ENCODE data around the gene CD82.

The CD82 gene

DNA sequence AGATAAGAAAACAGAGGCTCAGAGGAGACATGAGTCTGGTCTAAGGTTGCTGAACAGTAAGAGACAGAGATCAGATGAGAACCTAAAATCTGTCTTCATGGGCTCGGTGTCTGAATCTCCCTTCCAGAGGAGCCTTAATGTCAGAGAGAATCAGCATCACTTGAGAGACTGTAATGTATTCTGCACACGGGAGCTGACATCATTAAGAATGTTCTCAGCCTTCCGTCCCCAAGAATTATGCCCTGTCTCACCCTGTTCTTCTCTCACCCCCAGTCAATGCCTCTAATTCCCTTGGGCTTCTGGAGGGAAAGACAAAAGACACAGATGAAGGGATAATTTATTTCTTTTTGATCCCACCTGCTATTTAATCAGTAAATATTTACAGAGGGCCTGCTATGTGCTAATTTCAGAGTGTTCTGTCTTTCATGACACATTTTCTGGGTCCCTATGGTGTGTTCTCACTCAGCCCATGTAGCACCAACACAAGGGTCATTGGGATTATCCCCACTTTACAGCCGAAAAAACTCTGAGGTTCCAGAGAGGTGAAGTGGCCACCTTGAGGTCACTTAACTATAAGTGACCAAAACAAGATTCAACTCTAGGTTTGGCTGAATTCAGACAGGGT, 61.8 kb downstream of the CD82 start:
- in situ Hi-C loops (cut with MboI; ENCODE audit: low pct_unique_long_range_greater_than_20kb, low sequenced_read_pairs, unreplicated experiment) = loop anchor here (10.0 kb wide), 1 partner anchor 278 kb away; no protein-coding TSS in a partner anchor
- TF ChIP-seq, protein P1, sequence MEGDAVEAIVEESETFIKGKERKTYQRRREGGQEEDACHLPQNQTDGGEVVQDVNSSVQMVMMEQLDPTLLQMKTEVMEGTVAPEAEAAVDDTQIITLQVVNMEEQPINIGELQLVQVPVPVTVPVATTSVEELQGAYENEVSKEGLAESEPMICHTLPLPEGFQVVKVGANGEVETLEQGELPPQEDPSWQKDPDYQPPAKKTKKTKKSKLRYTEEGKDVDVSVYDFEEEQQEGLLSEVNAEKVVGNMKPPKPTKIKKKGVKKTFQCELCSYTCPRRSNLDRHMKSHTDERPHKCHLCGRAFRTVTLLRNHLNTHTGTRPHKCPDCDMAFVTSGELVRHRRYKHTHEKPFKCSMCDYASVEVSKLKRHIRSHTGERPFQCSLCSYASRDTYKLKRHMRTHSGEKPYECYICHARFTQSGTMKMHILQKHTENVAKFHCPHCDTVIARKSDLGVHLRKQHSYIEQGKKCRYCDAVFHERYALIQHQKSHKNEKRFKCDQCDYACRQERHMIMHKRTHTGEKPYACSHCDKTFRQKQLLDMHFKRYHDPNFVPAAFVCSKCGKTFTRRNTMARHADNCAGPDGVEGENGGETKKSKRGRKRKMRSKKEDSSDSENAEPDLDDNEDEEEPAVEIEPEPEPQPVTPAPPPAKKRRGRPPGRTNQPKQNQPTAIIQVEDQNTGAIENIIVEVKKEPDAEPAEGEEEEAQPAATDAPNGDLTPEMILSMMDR (IDR thresholded peaks at IDR 0.05; ENCODE audit: extremely low read depth, insufficient read depth, missing control alignments) = no peak
- no peak for DNase-seq (ENCODE audit: low spot score)

DNA sequence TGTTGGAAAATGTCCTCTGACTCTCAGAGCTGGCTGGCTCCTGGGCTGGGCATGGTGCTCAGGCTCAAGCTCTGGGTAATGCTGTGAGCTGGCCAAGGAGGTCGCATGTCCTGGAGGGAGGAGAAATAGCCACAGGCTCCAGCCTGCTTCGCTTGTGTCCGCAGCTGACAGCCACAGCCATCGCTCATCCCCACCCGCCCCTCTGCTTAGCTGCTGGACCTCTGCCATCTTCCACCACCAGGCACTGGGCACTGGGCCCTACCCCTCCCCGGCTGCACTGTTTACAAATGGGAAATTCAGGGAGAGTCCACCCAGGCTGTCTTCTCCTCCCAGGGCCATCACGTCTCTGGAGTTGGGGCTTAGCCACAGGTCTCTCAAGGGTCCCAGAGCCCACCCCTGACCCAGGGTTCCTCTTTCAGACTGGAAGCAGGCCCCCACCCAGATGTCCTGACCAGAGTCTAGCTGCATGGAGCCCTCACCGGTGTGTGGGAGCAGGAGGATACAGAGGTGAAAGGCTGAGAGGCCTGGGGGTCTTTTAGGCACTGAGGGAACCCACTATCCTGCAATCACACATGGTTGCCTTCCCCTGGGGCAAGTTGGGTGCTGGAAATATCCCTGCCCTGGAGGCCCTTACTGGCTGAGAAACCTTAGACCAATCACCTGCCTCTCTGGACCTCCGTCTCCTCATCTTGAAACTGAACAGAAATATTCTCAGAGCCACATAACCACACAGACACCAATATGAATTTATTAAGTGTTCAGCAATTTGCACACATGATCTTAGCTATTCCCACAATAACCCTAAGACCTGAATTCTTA, 62.7 kb downstream of the CD82 start:
- DNase-seq (ENCODE audit: low spot score) = peak; percentile 72
- TF ChIP-seq, protein P1 (IDR thresholded peaks at IDR 0.05; ENCODE audit: extremely low read depth, insufficient read depth, missing control alignments) = no peak
- in situ Hi-C loops (cut with MboI; ENCODE audit: low pct_unique_long_range_greater_than_20kb, low sequenced_read_pairs, unreplicated experiment) = loop anchor here (10.0 kb wide), 1 partner anchor 277 kb away; no protein-coding TSS in a partner anchor

DNA sequence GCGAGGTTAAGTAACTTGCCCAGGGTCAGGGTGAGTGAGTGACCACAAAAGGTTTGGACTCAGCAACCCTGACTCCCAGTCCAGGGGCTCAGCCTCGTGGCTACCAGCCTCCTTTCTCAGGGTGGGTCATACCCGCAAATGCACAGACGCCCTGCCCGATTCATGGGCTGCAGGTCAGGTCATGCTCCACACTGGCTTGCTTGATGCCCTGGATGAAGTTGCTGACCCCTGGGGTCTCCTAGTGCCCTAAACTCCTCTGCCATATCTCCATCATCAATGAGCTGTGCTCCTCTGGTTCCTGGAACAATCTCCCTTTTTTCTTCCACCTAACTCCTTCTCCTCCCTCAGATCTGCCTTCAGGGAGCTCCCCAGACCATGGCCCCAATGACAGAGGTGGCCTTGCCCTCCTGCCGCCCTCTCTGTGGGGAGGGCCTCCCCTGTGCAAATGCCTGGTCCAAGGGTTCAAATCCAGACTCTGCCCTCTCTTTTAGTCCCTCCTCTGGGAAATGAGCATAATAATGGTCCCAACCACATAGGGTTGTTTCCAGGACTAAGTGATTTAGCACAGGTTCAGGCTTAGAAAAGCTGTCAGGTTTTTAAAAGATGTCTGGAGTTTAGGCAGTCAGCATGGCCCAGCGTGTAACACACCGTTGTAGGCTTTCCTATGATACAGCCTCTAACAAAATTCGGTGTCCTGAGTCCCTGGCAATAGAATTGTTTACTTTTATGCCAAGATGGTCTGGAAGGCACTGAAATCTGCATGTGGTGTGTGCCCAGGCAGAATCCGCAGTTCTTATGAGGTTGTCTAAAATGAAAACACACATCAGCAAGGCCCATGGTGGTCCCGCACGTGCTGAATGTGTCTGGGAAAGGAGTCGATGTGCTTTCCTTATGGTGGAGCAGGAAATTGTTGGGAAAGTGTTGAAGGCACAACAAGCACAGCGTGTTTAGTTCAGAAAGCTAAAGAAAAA, 63.6 kb downstream of the CD82 start:
- in situ Hi-C loops (cut with MboI; ENCODE audit: low pct_unique_long_range_greater_than_20kb, low sequenced_read_pairs, unreplicated experiment) = loop anchor here (10.0 kb wide), 1 partner anchor 276 kb away; no protein-coding TSS in a partner anchor
- peak; percentile 6 for DNase-seq (ENCODE audit: low spot score)
- TF ChIP-seq, protein P1 (IDR thresholded peaks at IDR 0.05; ENCODE audit: extremely low read depth, insufficient read depth, missing control alignments) = no peak

DNA sequence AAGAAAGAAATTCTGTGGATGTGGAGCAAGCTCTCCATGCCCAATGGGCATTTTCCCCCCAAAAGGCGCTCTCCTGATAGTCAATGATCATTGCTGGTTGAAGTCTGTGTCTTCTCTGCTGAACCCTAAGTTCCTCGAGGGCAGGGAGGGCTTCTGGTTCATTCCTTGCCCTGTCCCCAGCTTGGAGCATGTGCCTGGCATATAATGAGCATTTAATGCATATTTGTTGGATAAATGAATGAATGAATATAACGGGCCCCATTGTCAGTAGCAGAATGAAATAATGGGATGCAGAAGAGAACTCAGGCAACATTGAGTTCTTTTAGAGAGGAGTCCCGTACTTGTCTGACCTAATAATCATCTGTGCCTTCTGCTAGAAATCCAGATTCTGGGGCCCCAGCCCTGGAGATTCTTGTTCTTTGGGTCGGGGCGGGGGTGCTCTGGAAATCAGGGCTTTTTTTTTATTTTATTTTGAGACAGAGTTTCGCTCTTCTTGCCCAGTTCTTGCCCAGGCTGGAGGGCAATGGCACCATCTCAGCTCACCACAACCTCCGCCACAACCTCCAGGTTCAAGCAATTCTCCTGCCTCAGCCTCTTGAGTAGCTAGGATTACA, 64.4 kb downstream of the CD82 start:
- TF ChIP-seq, protein P1 (IDR thresholded peaks at IDR 0.05; ENCODE audit: extremely low read depth, insufficient read depth, missing control alignments) = no peak
- DNase-seq (ENCODE audit: low spot score) = peak; percentile 2
- in situ Hi-C loops (cut with MboI; ENCODE audit: low pct_unique_long_range_greater_than_20kb, low sequenced_read_pairs, unreplicated experiment) = loop anchor here (10.0 kb wide), 1 partner anchor 275 kb away; no protein-coding TSS in a partner anchor

DNA sequence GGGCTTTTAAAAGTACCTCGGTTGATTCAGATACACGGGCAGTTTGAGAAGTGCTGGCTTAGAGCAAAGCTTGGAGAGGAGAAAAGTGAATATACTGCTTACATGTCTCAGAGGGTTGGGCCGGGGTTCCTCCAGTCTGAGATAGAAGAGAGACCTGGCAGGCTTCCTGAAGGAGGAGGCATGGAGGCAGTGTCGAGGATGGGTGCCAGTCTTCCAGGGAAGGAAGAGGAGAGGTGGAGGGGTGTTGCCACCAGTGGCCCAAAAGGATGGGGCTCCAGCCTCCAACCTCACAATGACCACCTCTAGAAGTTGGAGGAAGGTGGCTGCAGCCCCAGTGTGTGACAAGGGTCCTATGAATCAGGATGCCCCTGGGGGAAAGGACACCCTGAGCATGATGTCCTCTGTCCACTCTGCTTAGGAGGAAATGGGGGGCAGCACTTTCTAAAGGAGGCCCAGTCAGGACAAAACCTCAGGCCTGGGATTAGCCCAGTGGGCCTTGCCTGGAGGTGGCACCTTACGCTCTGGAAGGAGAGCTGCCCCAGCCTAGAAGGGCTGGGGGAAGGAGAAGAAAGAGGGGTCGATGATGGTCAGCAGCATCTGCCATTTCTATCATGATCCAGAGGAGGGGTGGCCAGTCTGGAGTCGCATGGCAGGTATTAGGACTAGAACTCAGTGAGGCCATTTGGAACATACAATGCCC, 65.2 kb downstream of the CD82 start:
- peak; percentile 3 for DNase-seq (ENCODE audit: low spot score)
- in situ Hi-C loops (cut with MboI; ENCODE audit: low pct_unique_long_range_greater_than_20kb, low sequenced_read_pairs, unreplicated experiment) = no loop called here
- TF ChIP-seq, protein P1 (IDR thresholded peaks at IDR 0.05; ENCODE audit: extremely low read depth, insufficient read depth, missing control alignments) = no peak

Data from GM13977 (cell line).